CD4-positive, alpha-beta T cell (primary cell): ENCODE measurements around the gene EPHX1. TPM values are rescaled to one million over a fixed set of nuclear protein-coding genes. Genes with fewer than 3 reads are reported as not detected.
"Not testable (repeated sequence)": the region's sequence is repeated elsewhere in the genome, so short reads cannot be mapped to it uniquely, and the experiment has no call there.

Experiments used
- ATAC-seq: fragments of 200-7000 bp; cut with Tn5 transposase; one replicate; pipeline ENCODE4 v1.10.0; 2022; ENCODE audit warnings: mild to moderate bottlenecking; ENCODE audit not compliant: poor library complexity
- CTCF ChIA-PET: fragments of 350-600 bp; sonication (Branson Sonifier 250); formaldehyde crosslinking; loops from one replicate; lab custom pipeline; 2021; ENCODE audit warnings: antibody characterized with exemption, inconsistent platforms; lab: Charles Lee
- POLR2A ChIA-PET: fragments of 350-600 bp; sonication (Branson Sonifier 250); formaldehyde crosslinking; loops from one replicate; lab custom pipeline; 2021; ENCODE audit warnings: antibody characterized with exemption, inconsistent platforms; lab: Charles Lee
- DNase-seq, 14 experiments: peaks; one replicate each; pipeline ENCODE4 v3.0.0-alpha.2; 2013 to 2020; ENCODE audit warnings: mixed read lengths in 2 of 14
- H3K27ac ChIP-seq, 2 donors: one replicate each; pipeline versions ENCODE4 v1.5.1 to v1.7.0; 2013; ENCODE audit warnings: low read length in 2 of 2, low read depth in 1 of 2, mild to moderate bottlenecking in 1 of 2
- H3K27me3 ChIP-seq, 2 experiments: 1 replicate in 1 of 2; 2 replicates in 1 of 2; pipeline versions ENCODE4 v1.6.1 to v1.7.0; 2013; ENCODE audit warnings: low read length in 2 of 2, control low read depth in 1 of 2, mild to moderate bottlenecking in 1 of 2, moderate library complexity in 1 of 2; ENCODE audit not compliant: insufficient read depth in 2 of 2, control insufficient read depth in 1 of 2
- H3K36me3 ChIP-seq: one replicate; pipeline ENCODE4 v1.6.1; 2013; ENCODE audit warnings: low read length, control low read depth; ENCODE audit not compliant: insufficient read depth
- H3K4me1 ChIP-seq: one replicate; pipeline ENCODE4 v1.6.1; 2013; ENCODE audit warnings: low read length, control low read depth; ENCODE audit not compliant: insufficient read depth
- H3K4me3 ChIP-seq: one replicate; pipeline ENCODE4 v1.5.1; 2013; ENCODE audit warnings: mild to moderate bottlenecking, low read length, moderate library complexity
- H3K9me3 ChIP-seq, 2 experiments: 1 replicate in 1 of 2; 2 replicates in 1 of 2; pipeline versions ENCODE4 v1.6.1 to v1.7.0; 2013; ENCODE audit warnings: low read length in 2 of 2, mild to moderate bottlenecking in 2 of 2, control low read depth in 1 of 2, moderate library complexity in 1 of 2; ENCODE audit not compliant: control insufficient read depth in 1 of 2, insufficient read depth in 1 of 2
- H3K27ac Mint-ChIP-seq: one replicate; pipeline ENCODE4 v1.8.0; 2020; ENCODE audit warnings: mixed read lengths
- H3K27me3 Mint-ChIP-seq: one replicate; pipeline ENCODE4 v1.8.0; 2021; ENCODE audit warnings: mixed read lengths
- H3K36me3 Mint-ChIP-seq: one replicate; pipeline ENCODE4 v1.8.0; 2021; ENCODE audit warnings: low read depth, mixed read lengths
- H3K4me1 Mint-ChIP-seq: one replicate; pipeline ENCODE4 v1.8.0; 2021; ENCODE audit warnings: low read depth, mixed read lengths
- H3K4me3 Mint-ChIP-seq: one replicate; pipeline ENCODE4 v1.8.0; 2020; ENCODE audit warnings: mild to moderate bottlenecking, mixed read lengths
- H3K9me3 Mint-ChIP-seq: one replicate; pipeline ENCODE4 v1.8.0; 2020; ENCODE audit warnings: mixed read lengths
- intact Hi-C, 2 experiments: fragments of 100-400 bp; cut with DNase I in 1 of 2; cut with micrococcal nuclease in 1 of 2; formaldehyde crosslinking; loops; one replicate each; pipeline versions ENCODE4 v1.15.1 to v1.9.0; 2023 to 2025; cut with DNase I, micrococcal nuclease
- total RNA-seq, 174 experiments: library from RNA in 2 of 174; stranded (reverse) in 2 of 174; gene quantifications; one replicate each; pipeline ENCODE4 v1.2.3 and lab custom pipeline; 2021 to 2026
- TF ChIP-seq, protein P1 (sequence below): fragments of 200-600 bp; IDR thresholded peaks from one replicate; pipeline ENCODE4 v1.8.0; 2022; ENCODE audit warnings: antibody characterized with exemption, mild to moderate bottlenecking

EPHX1 gene
- total RNA-seq, 2 experiments from 2014 or later = 0.34 to 0.47 TPM

DNA sequence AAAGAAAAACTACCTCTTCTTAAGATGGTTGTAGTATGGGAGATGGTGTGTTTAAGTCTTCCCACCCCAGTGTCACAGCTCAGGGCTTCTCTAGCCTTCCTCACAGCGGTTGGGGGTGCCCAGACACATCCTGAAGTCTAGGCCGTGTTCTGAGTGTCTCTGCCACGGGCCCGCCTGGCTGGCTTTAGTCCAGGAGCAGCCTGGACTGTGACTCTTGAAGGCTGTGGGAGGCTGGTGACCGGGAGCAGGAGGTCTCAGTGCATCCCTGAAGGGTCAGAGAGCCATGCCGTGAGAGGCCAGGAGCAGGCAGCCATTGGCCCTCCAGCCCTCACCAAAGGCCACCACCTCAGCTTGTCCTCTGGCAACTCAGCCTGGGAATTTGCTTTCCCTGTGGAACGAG, 4.5 kb downstream of the EPHX1 start:
- H3K4me1 Mint-ChIP-seq = no peaks in the 10 kb centered on the region
- intact Hi-C loops = no loop called here
- H3K9me3 Mint-ChIP-seq = no peaks in the 10 kb centered on the region
- no peak overlapping the region for H3K27ac ChIP-seq
- ChIA-PET POLR2A (interaction anchor here (0.6 to 1.7 kb wide), 3 partner anchors 36 to 137 kb away, joined by 3 to 4 read pairs (median 3); no protein-coding TSS in a partner anchor), CTCF (no interaction called here)
- H3K27ac Mint-ChIP-seq = no peak overlapping the region
- H3K4me1 ChIP-seq = peaks cover 9% of the 10 kb centered on the region
- H3K27me3 ChIP-seq = no peaks in the 10 kb centered on the region
- DNase-seq = no peak
- H3K27me3 Mint-ChIP-seq = no peaks in the 10 kb centered on the region
- H3K4me3 Mint-ChIP-seq = no peak overlapping the region
- no peaks in the 10 kb centered on the region for H3K36me3 Mint-ChIP-seq
- H3K4me3 ChIP-seq = no peak overlapping the region
- ATAC-seq = no peak
- H3K36me3 ChIP-seq = no peaks in the 10 kb centered on the region
- TF ChIP-seq, protein P1, sequence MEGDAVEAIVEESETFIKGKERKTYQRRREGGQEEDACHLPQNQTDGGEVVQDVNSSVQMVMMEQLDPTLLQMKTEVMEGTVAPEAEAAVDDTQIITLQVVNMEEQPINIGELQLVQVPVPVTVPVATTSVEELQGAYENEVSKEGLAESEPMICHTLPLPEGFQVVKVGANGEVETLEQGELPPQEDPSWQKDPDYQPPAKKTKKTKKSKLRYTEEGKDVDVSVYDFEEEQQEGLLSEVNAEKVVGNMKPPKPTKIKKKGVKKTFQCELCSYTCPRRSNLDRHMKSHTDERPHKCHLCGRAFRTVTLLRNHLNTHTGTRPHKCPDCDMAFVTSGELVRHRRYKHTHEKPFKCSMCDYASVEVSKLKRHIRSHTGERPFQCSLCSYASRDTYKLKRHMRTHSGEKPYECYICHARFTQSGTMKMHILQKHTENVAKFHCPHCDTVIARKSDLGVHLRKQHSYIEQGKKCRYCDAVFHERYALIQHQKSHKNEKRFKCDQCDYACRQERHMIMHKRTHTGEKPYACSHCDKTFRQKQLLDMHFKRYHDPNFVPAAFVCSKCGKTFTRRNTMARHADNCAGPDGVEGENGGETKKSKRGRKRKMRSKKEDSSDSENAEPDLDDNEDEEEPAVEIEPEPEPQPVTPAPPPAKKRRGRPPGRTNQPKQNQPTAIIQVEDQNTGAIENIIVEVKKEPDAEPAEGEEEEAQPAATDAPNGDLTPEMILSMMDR = no peak
- no peaks in the 10 kb centered on the region for H3K9me3 ChIP-seq

DNA sequence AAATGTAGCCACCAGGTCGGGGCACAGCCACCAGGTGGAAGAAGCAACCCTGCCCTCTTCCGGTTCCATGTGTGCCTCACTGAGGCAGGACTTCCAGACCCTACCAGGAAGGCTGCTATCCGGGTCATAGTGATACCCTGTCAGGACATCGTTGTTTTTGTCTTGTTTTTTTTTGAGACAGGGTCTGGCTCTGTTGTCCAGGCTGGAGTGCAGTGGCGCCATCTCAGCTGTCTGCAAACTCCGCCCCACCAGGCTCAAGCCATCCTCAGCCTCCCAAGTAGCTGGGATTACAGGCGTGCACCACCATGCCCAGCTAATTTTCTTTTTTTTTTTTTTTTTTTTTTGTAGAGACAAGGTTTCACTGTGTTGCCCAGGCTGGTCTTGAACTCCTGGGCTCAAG, 5.2 kb downstream of the EPHX1 start:
- H3K36me3 ChIP-seq, H3K27me3 Mint-ChIP-seq, POLR2A ChIA-PET, DNase-seq, CTCF ChIA-PET, H3K36me3 Mint-ChIP-seq, H3K4me3 Mint-ChIP-seq, H3K4me1 Mint-ChIP-seq, H3K9me3 Mint-ChIP-seq, H3K27ac ChIP-seq, H3K4me3 ChIP-seq, ATAC-seq, intact Hi-C loops, H3K9me3 ChIP-seq, H3K27ac Mint-ChIP-seq, H3K4me1 ChIP-seq, H3K27me3 ChIP-seq: not testable (repeated sequence)

DNA sequence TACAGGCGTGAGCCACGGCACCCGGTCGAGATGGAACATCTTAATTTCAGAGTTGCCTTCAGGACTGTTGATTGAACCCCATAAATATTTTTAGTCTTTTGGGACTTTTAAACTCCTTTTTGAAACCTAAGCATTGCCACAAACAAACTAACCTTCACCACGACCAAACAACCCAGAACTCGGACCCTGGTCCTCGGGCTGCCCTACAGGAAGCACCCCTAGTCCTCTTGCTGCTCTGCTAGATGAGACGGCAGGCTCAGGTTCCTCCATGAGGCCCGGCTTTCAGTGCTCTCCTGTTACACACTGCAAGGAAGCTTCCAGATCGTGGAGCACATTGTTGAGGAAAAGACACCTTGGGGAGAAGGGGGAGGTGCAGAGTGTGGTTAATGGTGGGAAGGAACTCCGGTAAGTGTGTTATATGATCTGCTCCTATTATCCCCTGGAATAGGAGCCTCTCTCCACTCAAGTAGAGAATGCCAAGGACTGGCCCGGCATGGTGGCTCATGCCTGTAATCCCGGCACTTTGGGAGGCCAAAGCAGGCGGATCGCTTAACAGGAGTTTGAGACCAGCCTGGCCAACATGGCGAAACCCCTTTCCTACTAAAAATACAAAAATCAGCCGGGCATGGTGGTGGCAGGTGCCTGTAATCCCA, 5.7 kb downstream of the EPHX1 start:
- no peak overlapping the region for H3K4me3 Mint-ChIP-seq
- no peak overlapping the region for H3K27ac Mint-ChIP-seq
- H3K4me1 ChIP-seq = peaks cover 4% of the 10 kb centered on the region
- no peak for ATAC-seq
- ChIA-PET CTCF (no interaction called here), POLR2A (no interaction called here)
- H3K9me3 Mint-ChIP-seq = no peaks in the 10 kb centered on the region
- H3K36me3 ChIP-seq = no peaks in the 10 kb centered on the region
- no peaks in the 10 kb centered on the region for H3K4me1 Mint-ChIP-seq
- H3K27me3 Mint-ChIP-seq = no peaks in the 10 kb centered on the region
- H3K27ac ChIP-seq = no peak overlapping the region
- TF ChIP-seq, protein P1 = no peak
- DNase-seq = no peak
- intact Hi-C loops = no loop called here
- H3K27me3 ChIP-seq = no peaks in the 10 kb centered on the region
- no peaks in the 10 kb centered on the region for H3K9me3 ChIP-seq
- H3K36me3 Mint-ChIP-seq = no peaks in the 10 kb centered on the region
- no peak overlapping the region for H3K4me3 ChIP-seq
